UCSD-AML1 (cell line): ENCODE measurements around the gene MDM2.
"Not testable (repeated sequence)": the region's sequence is repeated elsewhere in the genome, so short reads cannot be mapped to it uniquely, and the experiment has no call there.

Source experiments
- DNase-seq: peaks from one replicate; lab custom pipeline; 2025; ENCODE audit not compliant: unreplicated experiment; lab: John Stamatoyannopoulos, UW

MDM2 gene

DNA sequence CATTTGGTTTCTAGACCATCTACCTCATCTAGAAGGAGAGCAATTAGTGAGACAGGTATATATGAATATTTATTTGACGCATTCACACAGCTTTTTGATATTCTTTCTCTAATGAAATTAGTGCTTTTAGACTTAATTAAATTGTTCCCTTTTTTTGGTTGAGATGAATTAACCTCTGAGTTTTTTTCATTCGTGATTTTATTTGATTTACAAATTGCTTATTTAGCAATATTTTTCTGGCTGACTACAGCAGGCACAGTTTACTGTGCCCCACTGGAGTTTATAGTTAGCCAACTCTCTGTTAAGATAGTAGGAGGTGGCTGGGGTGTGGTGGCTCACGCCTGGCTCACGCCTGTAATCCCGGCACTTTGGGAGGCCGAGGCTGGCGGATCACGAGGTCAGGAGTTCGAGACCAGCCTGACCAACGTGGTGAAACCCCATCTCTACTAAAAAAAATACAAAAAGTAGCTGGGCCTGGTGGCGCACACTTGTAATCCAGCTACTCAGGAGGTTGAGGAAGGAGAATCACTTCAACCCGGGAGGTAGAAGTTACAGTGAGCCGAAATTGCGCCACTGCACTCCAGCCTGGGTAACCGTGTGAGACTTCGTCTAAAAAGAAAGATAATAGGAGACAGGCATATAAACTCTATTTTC is 16.7 kb downstream of the MDM2 start:
- DNase-seq, result no peak

DNA sequence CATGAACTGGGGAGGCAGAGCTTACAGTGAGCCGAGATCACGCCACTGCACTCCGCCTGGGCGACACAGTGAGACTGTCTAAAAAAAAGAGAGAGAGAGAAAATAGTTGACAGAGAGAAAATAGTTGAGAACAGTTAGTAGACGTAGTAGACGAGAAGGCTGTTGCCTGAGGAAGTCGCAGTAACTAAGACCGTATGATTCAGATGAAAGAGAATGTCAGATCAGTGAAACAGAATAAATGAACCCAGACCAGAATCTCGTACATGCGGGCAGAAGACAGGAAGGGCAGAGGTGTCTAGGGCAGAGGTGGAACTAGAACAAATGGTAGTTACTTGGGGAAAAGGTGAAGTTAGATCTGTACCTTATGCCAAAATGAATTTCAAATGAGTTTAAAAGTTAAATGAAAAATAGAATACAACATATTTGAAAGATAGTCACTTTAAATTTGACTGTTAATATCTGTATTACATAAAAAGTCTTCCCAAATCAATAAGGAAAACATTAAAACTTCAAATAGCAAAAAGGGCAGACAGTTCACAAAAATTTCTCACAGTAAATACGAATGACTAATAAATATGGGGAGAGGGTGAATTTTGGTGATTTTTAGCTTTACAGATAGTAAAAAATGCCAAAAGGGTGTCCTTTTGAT is 17.7 kb downstream of the MDM2 start:
- no peak for DNase-seq

DNA sequence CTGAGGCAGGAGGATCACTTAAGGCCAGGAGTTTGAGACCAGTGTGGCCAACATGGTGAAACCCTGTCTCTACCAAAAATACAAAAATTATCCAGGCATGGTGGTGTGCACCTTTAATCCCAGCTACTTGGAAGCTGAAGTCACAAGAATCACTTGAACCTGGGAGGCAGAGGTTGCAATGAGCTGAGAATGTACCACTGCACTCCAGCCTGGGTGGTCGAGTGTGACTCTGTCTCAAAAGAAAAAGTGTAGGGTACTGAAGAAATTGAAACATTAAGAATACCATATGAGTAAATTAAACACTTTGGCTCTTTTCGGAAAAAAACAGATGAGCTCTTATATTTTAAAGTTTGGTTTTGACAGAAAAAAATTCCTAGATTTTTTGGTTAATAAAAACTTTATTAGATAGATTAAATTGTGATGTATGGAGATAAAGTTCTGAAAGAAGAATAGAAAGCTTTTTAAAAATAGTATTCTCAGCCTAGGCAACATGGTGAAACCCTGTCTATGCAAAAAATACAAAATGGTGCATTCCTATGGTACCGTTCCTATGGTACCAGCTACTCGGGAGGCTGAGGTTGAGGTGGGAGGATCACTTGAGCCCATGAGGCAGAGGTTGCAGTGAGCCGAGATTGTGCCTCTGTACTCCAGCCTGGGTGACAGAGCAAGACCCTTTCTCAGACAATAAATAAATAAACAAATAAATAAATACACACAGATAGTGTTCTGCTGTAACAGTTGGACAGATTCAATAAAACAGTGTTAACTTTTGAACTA is 20.1 kb downstream of the MDM2 start:
- no peak for DNase-seq

DNA sequence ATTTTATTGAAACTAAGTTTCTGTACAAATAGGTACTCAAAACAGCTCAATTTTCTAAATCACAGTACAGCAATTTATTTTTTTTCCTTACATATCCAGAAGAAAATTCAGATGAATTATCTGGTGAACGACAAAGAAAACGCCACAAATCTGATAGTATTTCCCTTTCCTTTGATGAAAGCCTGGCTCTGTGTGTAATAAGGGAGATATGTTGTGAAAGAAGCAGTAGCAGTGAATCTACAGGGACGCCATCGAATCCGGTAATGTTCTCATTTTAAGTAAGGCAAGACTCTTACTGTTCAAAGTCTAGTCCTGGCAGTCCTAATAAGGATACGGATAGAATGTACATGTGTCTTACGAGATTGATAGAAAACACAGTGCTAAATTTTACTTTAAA is 20.7 kb downstream of the MDM2 start:
- no peak for DNase-seq

DNA sequence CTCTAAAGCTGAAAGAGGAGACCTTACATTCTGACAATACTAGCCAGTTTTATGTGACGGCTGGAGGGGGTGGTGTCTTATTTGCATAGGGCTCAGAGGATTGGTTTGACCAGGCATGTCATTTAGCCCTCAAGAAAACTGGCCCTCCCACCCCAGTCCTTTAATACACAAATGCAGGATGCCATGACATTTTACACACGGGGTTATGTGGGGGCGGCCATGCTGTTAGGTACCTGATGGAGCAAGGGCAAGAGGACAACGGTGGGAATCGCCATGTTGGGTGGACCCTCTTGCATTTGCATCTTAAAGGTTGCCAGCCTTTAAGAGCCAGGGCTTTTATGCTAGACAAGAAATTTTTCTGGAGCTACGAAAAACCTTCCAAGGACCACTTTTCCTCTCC is 23.3 kb downstream of the MDM2 start:
- no peak for DNase-seq

DNA sequence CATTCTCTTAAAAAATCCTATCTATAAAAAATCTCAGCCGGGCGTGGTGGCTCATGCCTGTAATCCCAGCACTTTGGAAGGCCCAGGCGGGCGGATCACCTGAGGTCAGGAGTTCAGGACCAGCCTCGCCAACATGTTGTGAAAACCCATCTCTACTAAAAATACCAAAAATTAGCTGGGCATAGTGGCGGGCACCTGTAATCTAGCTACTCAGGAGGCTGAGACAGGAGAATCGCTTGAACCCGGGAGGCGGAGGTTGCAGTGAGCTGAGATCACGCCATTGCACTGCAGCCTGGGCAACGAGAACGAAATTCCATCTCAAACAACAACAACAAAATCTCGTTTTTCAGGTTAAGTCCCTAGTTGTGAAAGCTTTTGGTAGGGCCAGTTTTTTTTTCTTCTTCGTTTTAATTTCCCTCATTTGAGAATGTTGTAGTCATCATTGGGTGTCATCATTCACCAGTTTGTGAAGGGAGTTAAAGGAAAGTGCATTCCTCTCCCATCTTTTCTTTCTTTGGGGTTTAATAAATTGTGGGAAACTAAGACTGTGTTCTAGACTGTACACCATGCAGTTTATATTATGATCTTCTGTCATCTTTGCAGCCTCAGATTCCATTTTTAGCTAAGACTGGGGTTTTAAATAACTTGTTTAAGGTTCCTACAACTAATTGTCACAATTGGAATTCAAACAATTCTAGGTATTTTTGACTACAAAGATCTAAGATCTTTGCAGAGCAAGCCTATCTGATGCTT is 23.9 kb downstream of the MDM2 start:
- DNase-seq, result no peak

DNA sequence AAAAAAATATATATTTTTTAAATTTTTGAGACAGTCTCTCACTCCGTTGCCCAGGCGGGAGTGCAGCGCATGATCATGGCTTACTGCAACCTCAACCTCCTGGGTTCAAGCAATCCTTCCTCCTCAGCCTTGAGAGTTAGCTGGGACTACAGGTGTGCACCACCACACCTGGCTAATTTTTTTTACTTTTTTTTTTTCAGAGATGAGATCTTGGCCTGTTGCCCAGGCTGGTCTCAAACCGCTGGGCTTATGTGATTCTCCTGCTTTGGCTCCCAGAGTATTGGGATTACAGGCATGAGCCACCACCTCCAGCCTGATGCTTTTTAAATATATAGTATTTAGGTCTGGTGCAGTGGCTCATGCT is 24.5 kb downstream of the MDM2 start:
- DNase-seq, result no peak

DNA sequence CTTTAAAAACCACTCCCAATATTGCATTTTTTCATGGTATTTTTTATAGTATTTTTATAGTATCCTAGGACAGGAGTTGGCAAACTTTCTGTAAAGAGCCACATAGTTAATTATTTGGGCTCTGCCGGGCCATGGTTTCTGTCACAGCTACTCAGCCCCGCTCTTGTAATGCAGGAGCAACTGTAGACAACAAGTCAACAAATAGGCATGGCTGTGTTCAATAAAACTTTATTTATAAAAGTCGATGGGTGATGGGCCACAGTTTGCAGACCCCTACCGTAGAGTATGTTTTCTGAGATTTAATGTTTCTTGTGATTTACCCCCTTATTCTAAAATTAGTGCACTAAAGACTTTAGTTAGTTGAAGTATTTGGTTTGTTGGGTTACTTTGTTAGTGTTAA is 25.5 kb downstream of the MDM2 start:
- no peak for DNase-seq

DNA sequence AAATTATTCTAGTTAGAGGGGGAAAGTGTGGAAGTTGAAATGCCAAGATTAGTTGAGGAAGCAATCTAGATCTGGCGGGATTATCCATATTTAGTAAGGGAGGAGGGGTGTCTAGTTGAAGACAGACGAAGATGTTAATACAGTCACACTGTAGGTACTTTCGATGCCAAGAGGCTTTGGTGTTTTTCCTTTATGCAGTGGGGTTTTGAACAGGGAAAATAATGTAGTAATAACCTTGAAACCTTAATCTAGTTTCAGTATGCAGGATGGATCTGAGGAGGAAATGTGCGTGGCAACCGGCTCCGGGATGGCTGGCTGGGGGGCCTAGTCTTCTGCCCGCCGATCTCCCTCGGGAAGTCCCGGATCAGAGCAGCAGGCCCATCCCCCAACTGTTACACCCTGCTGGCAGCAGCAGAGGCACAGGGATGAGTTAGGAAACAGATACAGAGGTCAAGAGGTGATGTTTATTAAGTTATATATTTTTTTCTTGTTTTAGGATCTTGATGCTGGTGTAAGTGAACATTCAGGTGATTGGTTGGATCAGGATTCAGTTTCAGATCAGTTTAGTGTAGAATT is 27.4 kb downstream of the MDM2 start:
- no peak for DNase-seq

DNA sequence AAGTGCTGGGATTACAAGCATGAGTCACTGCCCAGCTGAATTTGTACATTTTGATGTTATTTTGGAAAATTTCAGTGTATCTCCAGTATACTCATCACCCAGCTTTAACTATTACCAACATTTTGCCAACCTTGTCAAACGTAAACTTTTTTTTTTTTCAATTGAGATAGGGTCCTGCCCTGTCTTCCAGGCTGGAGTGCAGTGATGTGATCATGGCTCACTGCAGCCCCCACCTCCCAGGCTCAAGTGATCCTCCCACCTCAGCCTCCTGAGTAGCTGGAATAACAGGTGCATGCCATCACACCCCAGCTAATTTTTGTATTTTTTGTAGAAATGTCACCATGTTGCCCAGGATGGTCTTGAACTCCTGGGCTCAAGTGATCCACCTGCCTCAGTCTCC is 29.2 kb downstream of the MDM2 start:
- DNase-seq, result no peak

DNA sequence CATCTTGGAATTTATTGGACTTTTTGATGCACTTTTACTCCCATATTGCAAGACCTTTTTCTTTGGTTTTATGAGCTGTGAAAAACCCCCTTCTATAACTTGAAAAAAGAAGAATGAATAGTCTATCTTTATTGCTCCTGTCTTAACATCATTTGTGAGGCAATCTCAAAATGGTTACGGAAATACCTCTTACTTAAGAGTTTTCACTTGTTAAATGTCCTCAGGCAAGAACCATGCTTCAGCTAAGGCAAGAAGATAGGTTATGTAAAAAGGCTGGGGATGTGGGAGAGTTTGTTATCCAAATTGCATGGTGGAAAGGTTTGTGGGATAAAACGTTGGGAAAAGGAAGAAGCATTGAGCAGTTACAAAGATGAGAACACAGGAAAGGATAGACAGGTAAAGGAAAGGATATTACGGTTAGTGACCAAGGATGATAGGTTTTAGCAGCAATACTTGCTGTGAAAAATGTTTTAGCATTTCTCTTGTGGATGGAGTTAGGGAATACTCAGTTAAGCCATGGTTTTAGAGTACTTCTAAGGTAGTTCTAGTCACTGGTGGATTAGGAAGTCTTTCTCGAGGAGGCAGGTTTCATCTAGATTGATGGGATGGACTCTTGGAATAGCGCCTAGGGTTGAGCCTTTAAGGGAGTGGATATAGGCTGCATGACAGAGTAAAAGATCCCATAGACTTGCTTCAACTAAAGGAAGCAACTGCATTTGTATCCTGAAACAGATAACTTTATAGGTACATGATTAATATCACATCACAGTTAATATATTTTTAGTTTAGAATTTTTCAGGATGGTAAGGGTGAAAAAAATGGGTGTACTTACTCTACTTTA is 30.3 kb downstream of the MDM2 start:
- no peak for DNase-seq

DNA sequence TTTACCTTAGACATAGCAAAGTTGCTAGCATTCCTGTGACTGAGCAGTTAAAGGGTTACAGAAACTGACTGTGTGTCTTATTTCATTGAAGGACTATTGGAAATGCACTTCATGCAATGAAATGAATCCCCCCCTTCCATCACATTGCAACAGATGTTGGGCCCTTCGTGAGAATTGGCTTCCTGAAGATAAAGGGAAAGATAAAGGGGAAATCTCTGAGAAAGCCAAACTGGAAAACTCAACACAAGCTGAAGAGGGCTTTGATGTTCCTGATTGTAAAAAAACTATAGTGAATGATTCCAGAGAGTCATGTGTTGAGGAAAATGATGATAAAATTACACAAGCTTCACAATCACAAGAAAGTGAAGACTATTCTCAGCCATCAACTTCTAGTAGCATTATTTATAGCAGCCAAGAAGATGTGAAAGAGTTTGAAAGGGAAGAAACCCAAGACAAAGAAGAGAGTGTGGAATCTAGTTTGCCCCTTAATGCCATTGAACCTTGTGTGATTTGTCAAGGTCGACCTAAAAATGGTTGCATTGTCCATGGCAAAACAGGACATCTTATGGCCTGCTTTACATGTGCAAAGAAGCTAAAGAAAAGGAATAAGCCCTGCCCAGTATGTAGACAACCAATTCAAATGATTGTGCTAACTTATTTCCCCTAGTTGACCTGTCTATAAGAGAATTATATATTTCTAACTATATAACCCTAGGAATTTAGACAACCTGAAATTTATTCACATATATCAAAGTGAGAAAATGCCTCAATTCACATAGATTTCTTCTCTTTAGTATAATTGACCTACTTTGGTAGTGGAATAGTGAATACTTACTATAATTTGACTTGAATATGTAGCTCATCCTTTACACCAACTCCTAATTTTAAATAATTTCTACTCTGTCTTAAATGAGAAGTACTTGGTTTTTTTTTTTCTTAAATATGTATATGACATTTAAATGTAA is 31.5 kb downstream of the MDM2 start:
- DNase-seq, result no peak

DNA sequence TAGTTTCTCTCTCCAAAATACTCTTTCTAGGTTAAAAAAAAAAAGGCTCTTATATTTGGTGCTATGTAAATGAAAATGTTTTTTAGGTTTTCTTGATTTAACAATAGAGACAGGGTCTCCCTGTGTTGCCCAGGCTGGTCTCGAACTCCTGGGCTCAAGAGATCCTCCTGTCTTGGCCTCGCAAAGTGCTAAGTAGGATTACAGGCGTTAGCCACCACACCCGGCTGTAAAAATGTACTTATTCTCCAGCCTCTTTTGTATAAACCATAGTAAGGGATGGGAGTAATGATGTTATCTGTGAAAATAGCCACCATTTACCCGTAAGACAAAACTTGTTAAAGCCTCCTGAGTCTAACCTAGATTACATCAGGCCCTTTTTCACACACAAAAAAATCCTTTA is 33.2 kb downstream of the MDM2 start:
- not testable (repeated sequence) for DNase-seq

DNA sequence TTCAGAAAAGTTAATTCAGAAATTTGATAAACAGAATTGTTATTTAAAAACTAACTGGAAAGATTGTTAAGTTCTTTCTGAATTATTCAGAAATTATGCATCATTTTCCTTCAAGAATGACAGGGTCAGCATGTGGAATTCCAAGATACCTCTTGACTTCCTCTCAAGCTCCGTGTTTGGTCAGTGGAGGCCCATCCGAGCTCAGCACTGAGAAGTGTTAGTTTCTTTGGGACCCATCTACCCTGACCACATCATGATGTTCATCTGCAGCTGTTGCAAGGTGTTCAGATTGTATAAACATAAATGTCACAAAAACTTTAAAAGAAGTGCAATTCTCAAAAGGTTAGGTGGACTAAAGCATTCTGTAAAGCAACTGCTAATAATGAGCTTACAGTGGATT is 33.7 kb downstream of the MDM2 start:
- no peak for DNase-seq

DNA sequence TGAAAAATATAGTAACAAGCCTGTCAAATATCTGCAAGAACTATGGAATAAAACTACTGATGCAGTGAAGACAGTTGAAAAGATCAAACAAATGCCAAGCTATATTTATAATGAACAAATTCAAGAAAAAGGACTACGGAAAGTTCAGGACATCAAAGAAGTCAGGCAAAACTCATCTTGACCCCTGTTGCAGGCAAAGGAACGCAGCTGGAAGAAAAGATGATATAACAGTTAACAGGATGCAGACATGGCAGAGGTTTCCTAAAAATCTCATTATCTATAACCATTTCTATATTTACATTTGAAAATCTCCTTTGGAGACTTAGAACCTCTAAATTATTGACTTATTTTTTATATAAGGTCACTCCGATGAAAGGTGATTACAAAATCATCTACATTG is 34.1 kb downstream of the MDM2 start:
- DNase-seq, result no peak

DNA sequence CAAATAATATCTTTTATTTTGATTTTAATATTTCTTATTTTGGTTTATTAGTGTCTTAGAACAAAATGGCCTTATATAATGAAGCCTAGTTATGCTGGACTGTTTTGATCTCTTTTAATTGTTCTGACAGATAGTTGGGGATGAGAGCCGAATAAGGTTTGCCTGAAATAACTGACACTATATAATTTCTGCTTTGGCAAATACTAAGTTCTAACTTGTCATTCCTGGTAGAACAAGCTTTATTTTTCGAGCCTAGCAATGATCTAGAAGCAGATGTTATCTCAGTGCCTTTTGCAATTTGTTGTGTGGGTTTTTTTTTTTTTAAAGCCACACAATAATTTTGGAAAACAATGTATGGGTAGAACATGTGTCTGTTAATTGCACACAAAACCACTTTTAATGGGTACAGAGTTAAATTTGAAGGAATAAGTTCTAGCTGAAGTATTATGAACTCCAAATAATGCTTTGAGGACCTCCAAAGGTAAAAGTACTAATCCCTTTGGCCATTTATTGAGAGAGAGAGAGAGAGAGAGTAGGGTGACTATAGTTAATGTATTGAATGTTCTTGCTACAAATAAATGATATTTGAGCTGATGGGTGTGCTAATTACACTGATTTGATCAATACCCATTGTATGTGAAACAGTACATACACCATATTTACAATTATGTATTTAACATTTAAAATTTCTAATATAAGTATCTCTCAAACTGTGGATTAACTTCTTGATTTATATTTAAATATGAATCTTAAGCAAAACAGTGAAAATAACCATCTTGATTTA is 35.0 kb downstream of the MDM2 start:
- DNase-seq, result no peak

DNA sequence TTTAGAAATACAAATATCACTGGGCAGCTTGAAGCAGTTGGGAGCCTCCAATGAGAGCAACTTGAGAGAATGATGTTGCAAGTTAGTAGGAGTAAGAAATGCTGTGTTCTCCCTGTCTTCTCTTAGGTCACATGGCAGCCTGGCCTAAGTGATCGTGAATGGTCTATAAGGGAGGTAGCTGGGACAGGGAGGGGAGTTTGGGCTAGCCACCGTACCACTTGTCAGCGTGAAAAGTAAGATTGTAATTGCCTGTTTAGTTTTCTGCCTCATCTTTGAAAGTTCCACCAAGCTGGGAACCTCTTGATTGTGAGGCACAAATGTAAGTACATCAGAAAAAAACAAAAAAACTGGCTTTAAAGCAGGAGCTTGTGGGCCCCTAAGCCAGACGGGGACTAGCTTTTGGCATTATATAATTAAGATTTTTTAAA is 36.4 kb downstream of the MDM2 start:
- no peak for DNase-seq
